ENCODE measurements around the gene TMEM242.
"Not testable (repeated sequence)": the region's sequence is repeated elsewhere in the genome, so short reads cannot be mapped to it uniquely, and the experiment has no call there.

TMEM242 gene

DNA sequence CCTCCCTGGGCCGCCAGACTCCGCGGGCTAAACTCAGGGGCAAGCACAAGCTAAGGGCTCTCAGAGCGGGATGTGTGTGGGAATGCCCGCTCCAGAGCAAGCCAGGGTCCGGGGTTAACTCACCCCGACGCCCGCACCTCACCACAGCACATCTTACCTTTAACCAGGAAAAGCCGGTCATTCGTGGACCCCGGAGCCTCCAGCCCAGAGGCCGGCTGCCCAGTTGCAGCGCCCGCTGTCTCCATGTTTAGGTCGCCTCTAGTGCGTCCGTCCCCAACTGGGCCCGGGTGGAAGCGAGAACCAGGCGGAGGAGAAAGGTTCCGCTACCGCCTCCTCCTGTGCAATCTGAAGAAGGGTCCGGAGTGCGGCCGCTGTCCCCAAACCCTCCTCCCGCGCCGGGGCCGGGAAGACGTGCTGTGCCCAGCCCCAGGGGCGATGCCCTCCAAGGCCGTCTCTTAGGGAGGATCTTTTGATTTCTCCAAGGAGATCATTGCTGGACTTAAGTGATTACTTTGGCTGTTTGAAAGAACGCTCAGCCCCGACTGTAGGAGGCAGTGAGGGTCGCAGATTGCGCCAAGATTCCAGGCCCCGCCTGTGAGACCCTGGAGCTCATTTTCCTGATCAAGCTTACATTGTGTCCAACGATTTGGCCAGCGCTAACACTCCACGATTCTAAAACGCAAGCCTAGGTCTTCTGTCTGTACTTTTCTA, at the start of gene TMEM242:
Gene TMEM242 (minus strand): TSS at position 265 of the 711 bp plus-strand sequence. CDS start 20 bp downstream, at position 245.
- peak; percentile 79 for DNase-seq (ENCODE audit: low read depth)

DNA sequence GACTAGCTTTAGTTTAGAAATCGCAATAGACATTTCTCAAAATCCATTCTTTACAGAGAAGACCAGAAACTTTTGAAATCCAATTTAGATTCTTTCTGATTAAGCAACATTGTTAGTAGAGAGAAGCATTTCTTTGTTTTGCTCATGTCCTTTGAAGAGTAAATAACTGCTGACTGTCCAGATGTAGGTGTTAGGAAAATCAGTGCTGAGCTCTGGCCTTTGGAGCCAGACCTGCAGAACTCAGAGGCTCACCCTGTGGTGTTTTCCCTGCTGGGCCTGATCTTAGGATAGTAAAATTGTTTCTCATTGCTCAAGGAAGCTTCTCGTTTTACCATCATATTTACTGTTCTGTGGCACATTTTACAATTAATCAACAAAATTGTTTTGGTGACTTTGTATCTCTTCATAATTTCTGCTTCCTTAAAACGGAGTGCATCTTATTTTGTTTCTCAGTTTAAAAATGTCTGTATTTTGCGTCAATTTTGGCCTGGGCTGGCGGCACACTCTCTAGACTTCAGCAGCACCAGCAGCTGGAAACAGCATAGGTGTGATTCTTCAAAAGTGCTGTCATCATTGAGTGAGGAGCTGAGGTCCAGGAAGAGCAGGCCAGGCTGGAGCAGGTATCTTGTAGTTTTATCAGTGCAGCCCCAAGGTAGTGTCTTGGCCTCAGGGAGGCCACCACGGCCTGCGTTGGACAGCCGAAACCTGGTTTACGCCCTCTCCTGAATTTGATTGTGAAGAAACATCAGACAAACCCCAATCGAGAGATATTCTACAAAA, 49.4 kb upstream of the TMEM242 start:
- no peak for DNase-seq (ENCODE audit: low read depth)

DNA sequence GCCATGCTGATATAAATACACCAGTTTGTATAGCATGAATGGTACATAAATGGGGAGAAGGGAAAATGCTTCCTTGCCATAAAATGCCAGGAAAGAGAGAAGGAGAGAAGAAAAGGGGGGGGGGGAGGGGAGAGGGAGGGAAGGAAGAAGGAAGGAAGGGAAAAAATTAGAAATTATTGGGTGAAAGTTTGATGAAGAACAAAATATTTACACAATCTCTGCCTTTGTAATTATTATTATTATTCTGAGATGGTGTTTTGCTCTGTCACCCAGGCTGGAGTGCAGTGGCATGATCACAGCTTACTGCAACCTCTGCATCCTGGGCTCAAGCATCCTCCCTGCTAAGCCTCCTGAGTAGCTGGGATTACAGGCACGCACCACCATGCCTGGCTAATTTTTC, 47.4 kb upstream of the TMEM242 start:
- DNase-seq (ENCODE audit: low read depth), result no peak

DNA sequence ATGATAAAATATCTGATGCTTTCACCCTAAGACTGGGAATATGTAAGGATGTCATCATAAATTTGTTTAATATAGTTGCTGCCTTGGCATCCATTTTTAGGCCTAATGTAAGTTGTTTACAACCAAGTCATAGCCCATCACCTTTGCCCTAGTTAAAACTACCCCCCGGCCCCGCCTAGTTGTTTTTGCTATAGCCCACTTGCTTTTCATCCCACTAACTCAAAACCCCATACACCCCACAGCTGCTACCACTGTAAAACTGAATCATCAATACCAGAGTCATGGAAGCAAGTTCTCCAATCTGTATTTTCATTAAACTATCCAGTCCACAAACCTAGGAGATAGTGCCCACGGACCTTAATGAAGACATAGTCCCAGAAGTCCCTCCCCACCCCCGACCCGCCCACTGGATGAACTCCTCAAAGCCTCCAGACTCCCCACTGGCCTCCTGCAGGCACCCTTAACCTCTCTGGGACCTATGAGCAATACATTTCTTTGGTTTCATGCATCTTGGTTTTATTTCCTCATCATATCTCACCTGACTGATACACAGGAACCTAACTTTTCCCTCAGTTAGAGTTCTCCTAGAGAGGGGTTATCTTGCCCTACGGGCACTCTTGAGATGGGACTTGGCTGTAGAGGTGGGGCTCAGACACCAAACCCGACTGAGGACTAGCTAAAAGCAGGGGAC, 45.2 kb upstream of the TMEM242 start:
- DNase-seq (ENCODE audit: low read depth), result no peak

DNA sequence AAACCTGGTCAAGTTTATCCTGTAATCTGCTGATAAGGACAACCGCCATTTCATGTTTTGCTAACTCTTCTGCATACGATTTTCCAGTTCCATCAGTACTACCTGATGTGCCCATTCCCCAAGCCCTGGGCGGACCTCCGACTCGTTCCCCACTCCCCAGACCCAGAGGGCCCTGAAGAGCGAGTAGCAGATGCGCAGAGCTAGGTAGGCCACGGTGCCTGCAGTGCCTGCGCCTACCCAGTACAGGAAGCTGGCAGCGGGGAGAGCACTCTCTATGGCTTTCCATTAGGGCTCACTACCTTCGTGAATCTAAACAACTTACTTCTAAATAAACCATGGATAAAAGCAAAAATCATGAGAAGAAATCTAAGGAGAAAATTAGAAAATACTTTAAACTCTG, 43.3 kb upstream of the TMEM242 start:
- no peak for DNase-seq (ENCODE audit: low read depth)

DNA sequence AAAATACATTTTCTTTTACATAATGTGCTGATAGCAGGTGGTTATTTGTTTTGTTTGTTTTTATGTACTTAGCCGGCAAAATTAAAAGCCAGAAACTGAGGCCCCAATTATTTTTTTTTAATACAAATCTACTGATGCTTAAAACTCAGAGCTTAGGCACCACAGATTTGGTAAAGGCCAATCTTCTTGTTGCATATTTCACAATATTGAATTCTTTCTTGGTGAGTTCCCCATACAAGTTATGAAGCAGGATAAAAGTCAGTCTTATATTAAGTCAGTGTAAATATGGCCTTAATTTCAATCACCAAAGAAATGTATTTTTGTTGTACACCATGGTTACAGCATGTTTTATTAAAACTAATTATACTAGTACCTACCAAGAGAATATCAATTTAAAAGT, 41.4 kb upstream of the TMEM242 start:
- DNase-seq (ENCODE audit: low read depth), result no peak

DNA sequence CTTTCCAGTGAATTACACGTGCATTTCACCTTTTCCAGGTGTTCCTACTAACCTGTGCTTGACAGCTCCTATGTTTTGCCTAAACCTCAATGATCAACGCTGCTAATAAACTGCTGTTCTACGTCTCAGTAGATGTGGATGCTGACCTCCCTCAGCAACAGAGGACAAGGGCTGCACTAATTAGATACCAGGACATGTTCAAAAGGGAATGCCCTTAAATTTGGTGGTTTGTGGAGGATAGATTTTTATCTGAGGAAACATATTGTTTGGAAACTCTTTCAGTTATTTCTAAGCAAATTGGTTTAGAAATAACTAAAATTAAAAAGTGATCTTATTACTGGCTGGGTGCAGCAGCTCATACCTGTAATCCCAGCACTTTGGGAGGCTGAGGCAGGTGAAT, 38.6 kb upstream of the TMEM242 start:
- DNase-seq (ENCODE audit: low read depth), result no peak

DNA sequence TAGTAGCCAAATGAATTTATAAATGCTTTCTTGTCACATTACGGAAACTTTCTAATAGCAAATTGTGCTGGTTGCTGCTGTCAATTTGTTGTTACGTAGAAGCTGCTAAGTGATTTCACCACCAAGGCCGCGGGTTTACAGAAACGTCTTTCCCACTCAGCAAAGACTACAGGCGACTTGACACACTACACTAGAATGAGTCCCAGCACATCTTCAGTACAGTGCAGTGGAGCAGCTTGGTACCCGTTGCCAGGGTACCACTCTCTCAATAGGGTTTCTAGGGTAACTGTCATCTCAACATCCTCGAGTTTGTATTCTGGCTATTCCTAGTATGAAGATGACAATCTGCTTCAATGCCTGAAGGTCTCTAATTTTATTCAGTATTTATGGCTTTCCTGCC, 35.0 kb upstream of the TMEM242 start:
- no peak for DNase-seq (ENCODE audit: low read depth)

DNA sequence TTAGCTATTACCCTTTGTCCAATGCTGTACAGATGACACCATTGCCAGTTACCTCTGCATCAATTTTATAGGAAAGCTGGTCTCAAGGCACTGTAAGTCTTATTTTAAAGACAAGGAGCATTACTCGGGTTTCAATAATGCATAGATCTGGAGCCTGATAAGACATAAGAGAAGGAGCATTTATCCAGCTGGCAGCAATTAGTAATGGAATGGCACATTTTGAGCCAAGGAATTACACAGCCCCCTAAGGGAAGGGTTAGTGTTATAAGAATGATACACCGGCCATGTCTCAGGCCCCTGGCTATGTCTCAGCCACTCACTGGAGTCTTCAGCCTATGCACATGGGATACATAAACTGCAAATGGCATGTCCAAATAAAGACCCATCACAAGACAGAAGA, 23.1 kb upstream of the TMEM242 start:
- no peak for DNase-seq (ENCODE audit: low read depth)

DNA sequence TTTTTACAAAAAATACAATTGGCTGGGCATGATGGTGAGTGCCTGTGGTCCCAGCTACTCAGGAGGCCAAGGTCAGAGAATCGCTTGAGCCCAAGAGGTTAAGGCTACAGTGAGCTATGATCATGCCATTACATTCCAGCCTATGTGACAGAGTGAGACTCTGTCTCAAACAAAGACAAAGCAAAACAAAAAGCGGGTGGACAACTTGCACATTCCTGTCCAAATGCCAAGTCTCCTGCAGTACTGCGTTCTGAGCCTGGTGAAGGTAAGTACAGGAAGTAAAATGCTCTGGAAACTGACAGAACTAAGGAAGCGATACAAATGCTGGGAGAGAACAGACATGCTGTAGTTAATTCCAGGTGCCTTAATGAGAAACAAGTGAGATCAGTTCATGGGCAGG, 20.4 kb upstream of the TMEM242 start:
- DNase-seq (ENCODE audit: low read depth), result no peak

DNA sequence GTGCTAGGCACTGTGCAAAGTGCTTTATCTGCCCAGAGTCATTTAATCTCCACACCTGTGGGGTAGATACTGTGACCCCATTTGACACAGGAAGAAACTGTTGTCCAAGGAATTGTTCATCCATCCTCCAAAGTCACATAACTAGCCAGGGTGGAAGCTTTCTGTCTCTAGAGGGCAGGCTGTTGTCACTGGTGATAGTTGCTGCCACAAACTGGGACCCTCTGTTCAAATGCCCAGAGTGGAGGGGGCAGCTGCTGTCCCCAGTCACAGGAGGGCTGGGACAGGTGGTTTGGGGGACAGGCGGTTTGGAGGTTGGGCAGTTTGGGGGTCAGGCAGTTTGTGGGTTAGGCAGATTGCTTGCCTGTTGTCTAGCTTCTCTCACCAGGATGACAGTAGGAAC, 16.1 kb upstream of the TMEM242 start:
- DNase-seq (ENCODE audit: low read depth), result no peak

DNA sequence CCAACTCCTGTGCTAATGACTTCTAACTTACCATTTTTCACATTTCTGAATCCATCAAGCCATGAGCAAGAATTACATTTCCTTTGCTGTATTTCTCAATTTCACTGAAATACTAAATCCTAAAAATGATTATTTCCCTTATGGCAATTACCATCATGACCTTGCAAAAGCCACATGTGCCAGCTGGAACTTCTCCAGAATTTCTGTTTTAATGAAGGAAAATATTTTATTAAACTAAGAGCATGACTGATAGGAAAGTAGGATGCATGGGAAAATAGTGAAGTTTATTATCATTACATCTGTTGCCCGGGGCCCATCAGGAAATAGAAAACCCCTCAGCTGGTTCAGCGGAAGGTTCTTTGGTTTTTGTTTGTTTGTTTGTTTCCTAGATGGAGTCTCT, 14.4 kb upstream of the TMEM242 start:
- DNase-seq (ENCODE audit: low read depth), result no peak

DNA sequence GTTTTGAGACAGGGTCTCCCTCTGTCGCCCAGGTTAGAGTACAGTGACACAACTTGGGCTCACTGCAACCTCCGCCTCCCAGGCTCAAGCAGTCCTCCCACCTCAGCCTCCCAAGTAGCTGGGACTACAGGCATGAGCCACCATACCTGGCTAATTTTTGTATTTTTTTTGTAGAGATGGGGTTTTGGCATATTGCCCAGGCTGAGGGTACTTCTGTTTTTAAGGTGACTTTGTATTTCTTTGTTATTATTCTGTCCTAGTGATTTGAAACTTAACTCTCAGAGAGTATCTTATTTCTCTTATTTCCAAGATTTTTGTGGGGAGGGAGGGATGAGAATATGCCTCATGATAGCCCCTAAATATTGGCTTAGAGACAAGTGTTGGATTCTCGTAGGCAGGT, 14.0 kb upstream of the TMEM242 start:
- DNase-seq (ENCODE audit: low read depth), result not testable (repeated sequence)

DNA sequence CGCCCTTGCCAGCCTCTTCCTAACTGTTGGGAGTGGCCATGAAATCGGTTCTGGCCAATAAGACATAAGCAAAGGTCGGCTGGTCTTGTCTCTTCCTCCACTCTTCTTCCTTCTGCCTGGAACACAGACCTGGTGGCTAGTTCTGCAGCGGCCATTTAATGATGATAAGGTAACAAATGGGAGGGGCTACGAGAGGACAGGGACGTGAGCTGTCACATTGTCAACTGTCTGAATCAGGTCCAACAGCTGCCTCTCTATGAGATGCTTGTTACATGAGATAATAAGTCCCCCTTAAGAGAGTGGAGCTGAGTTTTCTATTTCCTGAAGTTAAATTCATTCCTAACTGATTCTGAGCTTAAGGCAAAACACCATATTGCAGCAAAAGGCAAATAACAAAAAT, 12.5 kb upstream of the TMEM242 start:
- no peak for DNase-seq (ENCODE audit: low read depth)

DNA sequence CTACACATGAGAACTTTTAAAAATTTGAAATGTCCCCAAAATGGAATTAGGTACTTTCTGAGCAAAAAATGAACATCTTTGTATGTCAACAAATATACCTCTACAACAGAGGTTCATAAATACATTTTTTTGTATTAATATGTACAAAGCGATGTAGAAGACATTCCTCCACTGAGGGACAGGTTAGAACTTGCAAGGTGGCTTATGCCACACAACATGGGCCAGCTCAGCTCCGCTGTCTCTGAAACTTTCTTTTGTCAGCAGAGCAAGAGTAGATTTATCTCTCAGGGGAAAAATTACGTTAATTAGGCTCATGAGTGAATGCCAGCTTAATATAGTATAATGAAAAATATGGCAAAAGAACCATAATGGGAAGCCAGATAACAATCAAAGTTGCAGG, 10.6 kb upstream of the TMEM242 start:
- DNase-seq (ENCODE audit: low read depth), result no peak

DNA sequence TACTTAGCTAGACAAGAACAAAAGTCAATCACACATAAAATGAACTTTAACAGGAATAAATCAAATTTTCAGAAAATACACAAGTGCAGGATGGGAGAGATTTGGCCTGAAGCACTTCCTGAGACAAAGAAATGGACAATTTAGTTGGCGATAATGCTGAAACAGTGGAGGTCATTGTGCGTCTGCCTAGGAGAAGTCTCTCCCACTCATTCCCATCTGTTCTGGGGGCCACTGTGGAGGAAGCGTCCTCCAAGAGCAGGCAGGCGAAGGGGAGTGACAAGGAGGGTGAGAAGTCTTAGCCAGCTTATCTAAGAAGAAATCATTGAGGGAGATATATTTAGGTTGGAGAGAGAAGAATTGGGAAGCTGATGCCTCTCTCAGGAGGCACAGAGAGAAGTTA, 10.2 kb upstream of the TMEM242 start:
- no peak for DNase-seq (ENCODE audit: low read depth)

DNA sequence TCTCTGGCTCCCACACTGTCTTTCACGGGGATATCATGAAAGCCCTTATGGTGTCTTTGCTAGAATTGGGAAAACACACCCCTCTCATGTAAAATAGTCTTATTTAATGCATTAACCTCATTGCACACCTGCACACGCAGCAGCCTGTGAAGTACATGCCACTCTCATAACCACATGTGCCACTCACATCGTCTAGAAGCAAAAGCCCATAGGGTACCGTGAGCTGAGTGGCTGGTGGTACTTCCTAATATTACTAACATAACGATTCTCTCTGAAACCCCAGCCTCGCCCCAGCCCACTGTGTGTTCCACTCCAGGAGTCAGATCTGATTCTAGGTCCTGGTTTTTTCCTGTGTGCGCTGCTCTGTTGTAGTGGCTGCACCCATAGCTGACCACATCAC, 9.5 kb upstream of the TMEM242 start:
- DNase-seq (ENCODE audit: low read depth), result no peak

DNA sequence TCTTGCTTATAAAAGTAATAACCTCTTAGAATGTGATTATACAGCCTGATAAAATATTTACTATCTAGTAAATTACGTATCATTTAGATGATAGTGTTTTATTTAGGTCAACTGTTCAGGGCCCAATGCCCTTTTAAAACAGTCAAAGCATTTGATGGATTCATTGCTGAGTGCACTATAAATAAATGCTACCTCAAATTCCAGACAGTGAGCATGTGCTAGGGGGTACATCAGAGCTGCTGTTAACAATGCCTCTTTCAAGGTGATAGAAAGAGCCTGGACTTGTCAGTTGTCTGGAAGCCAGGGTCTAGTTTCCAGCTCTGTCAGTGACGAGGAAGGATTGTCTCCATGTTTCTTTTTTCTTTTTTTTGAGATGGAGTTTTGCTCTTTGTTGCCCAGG, 7.5 kb upstream of the TMEM242 start:
- DNase-seq (ENCODE audit: low read depth), result no peak

DNA sequence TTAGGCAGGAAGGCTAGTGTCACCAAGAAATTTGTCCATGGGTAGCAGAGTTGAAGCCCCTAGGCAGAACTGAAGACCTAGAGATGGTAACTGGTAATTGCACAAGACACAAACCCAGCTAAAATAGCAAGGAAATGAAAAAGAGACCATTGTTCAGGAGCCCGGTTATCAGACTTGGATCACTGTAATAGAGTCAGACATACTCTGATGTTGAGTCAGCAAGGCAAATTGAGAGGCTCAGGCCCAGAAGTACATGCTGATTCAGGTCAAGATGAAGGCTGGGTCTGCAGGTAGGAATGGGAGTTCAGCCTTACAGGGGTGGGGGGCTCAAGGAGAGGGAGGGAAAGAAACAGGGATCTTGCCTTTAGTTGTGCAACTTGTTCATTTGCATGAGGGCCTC, 6.5 kb upstream of the TMEM242 start:
- DNase-seq (ENCODE audit: low read depth), result no peak

DNA sequence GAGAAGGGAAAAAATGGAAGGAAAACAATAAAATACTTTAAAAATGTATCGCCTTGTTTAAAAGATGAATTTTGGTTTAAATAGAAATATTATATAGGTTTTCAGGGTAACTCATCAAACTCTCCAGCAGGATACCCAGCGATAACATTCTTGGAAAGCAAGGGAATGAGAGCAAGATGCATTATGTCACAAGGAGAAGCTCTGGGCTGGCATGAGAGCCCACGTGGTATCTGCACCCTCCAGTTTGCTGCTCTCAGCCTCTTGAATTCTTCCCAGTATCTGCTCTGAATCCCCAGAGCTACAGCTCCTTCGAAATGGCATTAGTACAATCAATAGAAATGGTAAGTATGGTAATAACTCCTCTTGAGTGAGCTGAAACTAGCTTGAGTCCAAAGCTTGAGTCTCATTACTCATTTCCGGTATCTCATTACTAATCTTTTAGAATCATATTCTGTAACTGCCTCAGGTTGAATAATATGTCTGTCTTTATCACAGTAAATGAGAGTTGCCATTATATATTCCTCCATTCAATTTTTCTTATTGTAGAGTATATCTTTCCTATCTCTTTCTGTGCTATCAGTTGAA, 4.9 kb upstream of the TMEM242 start:
- no peak for DNase-seq (ENCODE audit: low read depth)

DNA sequence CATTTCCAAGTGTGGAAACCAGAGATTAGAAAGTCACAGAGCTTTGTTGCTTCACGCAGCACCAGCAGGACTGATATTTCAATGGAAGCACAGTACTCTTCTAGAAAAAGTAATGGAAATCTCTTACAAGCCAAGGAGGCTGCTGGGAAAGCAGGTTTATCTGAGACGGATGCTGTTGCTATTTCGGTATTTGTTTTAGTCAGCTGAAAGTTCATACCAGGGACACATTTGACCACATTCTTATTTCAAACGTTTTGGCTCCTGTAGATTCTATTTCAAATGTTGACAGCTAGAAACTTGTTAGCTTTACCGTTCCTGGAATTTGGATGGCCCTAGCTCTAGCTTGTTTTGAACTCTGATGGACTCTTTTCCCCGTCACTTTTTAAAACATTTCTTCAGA, 3.7 kb upstream of the TMEM242 start:
- DNase-seq (ENCODE audit: low read depth), result no peak

DNA sequence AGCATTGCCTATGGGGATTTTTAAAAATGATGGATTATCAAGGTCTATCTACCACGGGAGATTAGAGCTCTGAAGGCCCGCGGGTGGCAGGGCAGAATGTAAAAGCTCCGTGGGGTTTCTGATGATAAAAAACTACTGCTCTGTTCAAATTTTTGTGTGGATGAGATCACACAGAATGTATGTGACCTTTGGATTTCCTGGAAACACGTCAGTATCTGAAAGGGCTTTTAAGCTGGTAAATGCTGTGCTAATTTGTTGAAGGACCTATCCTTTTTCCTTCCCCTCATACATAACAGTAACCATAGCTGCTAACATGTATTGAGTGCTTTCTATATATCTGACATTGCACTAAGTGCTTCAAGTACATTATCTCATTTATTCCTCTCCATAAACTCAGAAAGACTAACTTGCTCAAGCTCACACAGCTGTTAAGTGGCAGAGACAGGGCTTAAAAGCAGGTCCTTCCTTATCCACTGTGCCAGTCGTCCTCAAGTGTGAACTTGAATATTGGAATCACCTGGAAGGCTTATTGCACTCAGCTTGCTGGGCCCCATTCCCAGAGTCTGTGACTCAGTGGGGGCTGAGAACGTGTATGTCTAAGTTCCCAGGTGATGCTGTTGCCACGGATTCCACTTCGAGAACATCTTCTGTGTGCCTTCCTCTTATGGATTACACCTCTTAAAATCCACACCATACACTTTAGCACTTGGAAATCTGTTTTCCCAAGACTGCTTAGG, 1.9 kb upstream of the TMEM242 start:
- DNase-seq (ENCODE audit: low read depth), result no peak
